Measurements from ENCODE around the gene ZBTB12.

The ZBTB12 gene

DNA sequence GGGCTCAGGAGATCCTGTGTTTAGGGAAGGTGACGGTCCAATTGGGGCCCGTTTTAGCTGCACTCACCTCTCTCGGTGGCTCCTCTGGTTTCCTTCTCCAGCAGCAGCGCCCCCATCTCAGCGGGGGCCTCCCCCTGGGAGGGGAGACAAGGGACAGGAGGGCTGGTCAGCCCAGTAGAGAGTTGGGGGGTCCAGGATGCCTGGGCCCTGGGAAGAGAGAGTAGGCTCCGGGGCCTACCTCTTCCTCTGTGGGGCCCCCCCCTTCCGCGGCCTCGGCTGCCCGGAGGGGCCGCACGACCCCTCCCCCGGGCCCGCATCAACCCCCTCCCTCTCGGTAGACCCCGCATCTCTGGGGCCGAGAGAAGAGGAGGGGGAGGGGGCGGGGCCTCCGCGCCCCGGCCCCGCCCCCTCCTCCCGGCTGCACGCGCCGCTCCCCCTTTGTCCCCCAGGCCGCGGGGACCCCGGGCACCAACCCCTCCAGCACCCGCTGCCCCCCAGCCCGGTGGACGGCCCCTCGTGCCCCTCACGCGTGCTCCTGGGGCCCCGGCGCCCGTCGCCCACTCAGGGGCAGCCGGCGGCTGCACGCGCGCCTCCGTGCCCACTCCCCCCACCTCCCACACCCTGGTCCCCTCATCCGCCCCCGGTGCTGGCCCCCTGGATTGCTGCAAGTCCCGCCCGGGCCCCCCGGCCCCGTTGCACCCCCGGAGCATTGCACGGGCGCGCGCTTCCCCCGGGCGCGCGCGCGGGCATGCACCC, 4.9 kb downstream of the ZBTB12 start:
- no peak for DNase-seq

DNA sequence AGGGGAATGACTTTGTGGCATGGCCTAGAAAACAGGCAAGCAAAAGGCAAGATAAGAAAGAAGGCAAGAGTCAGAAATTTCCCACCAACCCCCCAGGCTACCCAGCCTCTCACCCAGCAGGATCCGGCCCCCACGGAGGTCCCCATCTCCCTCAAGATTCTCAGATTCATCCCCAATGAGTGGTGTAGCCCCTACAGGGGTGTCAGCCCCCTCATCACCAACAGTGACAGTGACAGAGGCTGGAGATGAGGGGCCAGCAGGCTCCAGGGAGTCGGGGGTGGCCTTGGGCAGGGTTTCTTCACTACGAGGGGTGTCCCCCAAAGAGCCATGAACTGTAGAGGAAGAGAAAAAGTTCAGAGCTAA, 5.4 kb downstream of the ZBTB12 start:
- no peak for DNase-seq

DNA sequence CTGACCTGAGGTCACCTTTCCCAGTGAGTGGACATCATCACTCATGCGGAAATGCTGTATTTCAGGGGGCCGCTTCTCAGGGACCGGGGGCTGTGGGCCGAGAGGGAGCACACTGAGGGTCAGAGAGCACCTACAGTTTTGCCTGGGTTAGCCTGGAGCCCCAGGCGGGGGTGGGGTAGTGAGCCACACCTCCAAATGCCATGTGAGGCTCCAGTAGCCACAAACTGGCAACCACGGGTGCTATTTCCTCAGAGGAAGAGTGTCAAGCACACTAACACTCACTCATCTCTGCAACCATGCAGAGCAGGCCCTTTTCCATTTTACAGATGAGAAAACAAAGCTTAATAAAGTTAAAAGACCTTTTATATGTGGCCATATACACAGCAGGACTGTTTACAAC, 9.1 kb downstream of the ZBTB12 start:
- no peak for DNase-seq

DNA sequence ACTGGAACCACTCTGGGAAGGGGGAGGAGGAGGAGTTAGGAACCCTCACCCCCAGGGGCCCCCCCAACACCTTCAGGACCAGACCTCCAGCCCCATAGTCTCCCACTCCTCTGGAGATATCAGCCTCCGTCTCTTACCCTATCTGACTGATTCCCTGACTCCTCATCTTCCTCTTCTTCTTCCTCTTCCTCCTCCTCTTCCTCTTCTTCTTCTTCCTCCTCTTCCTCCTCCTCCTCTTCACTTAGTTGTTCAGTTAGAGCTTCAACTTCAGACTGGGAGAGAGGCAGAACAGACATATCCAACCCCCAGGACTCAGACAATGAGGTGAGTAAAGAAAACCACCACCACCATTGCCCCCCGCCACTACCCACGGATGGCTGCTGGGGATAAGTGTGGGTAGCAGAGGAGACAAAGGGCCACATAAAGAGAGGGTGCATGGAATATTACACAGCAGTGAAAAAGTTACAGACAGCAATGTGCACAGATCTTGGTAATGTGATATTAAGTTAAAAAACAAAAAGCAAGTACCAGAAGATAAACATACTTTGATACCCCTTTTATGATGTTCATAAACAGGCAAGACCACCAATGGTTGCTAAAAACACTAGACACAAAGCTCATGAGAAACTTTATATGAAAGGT, 12.4 kb downstream of the ZBTB12 start:
- DNase-seq = no peak

DNA sequence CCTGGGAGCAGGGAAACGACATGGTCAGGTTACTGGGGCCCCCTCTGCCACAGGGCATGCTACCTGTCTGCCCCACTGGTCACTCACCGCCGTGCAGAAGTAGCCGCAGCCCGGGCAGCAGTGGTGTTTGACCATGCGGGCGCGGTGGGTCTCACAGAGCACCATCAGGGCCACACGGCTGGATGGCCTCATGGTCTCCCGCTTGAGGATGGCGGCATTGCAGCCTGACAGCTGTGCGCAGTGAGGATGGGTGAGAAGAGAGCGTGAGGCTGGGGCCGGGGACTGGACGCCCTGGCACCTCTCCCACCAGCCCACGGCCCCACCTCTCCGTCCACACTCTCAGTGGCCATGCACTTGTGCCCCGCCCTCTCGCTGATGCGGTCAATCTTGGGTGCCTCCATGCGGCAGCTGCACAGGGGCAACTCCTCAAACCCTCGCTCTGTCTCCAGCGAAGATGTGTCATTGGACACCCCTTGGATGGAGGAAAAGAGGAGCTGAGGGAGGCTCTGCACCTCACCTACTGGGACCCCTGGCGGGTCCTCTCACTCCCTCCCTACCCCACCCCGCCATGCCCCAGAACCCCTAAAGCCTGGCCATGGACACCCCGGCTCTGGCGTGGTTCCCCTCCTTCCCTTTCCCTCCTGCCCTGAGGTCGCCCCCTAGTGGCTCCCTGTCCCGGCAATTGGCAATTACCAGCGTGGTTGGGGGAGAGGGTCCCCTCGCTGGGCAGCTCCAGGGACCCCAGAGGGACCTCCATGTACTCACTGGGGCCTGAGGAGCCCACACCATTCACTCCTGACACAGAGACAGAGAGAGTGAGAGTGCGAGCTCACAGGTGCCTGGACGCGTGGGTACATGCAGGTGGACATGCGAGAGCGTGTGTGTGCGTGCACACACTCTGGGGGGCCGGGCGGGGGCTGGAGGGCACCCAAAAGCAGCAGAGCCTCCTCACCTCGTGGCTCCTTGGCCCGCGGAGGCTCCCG, 13.3 kb downstream of the ZBTB12 start:
- DNase-seq = peak in 3 of 5 experiments; percentile 35 to 43 (median 42)

DNA sequence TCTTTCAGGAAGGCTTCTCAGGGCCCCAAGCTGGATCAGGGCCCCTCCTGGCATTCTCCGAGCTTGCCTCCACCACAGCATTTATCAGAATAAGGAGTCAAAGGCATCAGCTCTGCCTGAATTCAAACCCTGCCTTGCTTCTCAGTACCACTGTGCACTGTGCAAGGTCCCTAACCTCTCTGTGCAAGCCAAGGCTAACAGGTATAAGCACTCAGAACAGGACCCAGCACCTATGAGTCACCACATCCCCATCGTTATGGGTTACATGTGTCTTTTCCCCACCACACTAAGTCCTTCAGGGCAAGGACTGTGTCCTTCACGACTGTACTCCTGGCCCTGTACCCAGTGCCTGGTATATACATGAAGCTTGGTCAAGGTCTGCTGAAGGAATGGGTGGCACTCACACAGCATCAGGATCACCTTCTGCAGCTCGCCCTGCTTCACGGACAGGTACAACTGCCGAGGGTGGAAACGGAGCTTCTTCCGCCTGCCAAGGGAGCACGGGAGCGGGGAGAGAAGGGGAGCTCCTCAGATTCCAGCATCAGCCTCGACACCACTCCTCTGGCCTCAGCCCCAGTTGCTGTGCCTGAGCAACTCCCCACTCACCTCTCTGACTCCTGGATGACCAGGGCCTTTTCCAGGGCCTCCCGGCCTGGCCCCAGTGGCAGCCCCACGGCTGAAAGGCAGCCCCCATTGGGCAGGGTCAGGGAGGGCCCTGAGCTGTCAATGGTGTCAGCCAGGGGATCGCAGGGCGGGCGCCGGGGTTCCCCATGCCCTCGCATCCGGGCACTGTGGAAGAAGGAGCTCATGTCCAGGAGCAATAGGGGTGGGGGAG, 14.5 kb downstream of the ZBTB12 start:
- DNase-seq = no peak

DNA sequence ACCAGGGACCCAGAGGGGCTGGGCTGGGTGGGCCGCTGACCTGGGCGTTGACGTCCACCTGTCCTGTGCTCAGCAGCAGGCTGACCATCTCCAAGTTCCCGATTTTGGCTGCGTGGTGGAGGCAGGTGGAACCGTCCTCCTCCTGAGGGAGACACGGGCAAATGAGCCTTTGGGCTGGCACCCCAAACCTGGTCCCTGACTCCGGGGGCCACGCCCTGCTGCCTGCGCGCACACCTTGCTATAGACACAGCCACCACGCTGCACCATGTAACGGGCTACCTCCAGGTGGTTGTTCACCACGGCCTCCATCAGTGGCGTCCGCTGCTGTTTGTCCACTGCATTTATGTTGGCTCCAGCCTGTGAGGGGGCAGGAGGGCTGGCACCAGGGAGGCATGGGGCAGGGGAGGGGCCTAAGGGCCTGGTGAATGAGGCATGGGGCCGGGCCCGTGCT, 15.3 kb downstream of the ZBTB12 start:
- no peak for DNase-seq

DNA sequence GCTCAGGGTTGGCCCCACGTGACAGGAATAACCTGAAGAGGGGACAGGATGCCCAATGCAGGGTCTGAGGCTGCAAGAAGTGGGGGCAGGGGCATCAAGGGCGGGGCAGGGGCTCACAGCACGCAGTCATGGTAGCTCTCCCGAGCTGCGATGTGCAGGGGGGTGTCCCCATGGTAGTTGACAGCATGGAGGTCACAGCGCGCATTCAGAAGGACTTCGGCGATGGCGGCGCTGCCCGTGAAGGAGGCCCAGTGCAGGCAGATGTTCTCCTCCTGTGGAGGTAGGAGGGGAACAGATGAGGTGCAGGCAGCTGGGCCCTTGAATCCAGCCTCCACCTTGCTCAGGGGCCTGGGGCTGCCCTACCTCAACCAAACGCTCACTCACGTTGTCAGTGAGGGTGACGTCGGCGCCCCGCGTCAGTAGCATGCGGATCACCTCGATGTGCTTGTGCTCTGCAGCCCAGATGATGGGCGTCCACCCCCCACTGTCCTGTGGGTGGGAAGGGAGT, 17.3 kb downstream of the ZBTB12 start:
- no peak for DNase-seq

DNA sequence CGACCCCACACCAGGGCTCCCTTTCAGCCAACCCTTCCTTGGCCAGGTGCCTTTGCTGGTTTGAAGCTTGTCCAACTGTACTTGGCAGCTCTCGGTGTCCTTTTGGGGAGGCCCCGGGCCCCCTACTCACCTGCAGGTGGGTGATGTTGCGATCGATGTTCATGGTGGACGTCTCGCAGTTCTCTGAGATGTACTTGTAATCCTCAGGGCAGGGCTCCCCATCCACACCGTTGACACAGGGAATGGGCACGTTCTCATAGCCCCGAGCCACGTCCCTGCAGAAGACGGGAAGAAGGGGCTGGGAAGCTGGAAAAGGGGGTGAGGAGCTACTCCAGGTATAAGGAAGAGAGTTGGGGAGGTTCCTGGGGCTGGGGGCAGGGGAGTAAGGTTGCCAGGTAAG, 18.2 kb downstream of the ZBTB12 start:
- no peak for DNase-seq

DNA sequence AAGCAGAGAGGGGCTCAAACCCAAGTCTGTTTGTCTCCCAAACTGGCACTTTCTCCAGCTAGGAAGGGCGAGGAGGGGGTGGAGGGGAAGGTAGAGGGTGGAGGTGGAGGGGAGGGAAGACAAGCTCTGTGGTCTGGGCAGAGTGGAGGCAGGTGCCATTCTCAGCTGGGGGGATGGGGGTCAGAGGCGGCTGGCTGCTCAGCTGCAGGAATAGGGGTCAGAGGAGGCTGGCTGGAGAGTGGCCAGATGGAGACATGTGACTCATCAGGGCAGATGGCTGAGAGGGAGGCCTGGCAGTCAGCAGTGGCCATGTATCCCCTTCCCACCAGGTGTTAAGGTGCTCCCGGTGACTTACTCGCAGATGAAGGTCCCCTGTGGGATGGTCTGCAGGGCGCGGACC, 19.5 kb downstream of the ZBTB12 start:
- no peak for DNase-seq

DNA sequence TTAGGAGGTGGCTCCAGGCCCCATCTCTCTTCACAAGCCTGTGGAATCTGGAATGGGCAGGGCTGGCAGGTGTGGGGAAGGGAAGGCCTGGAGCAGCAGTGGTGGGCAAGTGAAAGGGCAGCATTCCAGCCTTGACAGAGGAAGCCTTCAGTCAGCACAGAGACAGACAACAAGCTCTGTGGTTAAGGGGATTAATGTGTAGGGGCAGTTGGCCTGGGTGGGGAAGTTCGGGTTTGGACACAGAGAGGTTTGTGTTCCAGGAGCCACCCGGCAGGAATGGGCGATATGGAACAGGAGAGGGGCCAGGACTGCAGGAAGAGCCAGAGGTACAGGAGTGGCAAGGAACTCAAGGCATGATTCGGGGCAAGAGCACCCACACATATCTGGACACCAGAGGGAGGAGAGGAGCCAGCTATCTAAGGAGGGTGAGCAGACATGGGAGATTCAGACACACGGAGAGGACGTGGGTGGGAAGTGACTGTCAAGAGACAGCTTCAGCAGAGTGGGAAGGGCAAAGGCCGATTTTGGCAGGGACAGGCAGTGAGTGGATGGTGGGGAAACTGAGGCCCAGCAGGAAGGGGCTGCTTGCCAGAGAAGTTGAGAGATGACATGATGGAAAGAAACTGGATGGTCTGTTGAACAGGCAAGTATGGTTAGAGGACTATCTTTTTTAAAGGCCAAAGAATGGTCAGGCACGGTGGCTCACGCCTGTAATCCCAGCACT, 20.6 kb downstream of the ZBTB12 start:
- DNase-seq = no peak

DNA sequence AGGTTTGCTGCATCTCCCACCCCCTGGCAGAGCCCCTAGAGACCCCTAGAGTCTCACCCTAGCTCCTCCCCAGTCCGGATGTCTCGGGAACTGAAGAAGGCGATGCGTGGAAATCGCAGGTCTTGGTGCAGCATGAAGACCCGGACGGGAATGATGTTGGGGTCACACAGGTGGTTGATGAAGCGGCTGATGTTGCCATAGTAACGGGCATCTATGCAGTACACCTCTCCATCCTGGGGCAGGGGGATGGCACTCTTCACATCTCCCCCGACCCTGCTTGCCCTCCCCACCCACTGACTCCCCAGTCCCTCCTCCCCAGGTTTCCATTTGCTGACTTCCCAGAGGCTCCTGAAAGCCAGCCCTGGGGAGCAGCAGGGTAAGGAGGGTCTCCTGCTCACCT, 21.3 kb downstream of the ZBTB12 start:
- DNase-seq = no peak

DNA sequence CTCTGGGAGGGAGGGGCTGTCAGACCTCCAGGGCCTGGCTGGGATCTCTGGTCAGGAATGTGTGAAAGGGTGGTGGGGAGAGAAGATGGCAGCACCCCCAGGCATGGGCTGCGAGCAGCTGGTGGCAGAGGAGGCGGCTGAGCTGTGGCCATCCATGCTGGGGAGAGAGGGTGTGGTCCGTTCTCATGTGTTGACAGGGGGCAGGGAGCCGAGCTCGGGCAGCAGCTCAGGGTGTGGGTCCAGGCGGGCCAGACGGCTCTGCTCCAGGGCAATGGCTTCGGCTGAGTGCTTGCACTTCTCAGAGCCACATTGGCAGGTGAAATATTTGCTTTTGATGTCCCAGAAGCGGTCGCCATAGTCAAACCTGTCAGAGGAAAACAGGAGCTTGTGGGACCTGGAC, 22.0 kb downstream of the ZBTB12 start:
- DNase-seq = no peak

DNA sequence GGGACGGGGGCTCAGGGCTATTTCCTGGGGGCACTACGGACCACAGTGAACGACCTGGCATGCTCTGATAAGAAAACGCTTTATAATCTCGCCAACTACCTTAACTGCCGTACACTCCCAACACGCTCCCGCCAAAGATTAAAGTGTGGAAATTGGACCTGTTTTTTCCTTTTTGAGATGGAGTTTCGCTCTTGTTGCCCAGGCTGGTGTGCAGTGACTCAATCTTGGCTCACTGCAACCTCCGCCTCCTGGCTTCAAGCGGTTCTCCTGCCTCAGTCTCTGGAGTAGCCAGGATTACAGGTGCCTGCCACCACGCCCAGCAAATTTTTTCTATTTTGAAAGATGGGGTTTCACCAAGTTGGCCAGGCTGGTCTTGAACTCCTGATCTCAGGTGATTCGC, 22.7 kb downstream of the ZBTB12 start:
- no peak for DNase-seq

DNA sequence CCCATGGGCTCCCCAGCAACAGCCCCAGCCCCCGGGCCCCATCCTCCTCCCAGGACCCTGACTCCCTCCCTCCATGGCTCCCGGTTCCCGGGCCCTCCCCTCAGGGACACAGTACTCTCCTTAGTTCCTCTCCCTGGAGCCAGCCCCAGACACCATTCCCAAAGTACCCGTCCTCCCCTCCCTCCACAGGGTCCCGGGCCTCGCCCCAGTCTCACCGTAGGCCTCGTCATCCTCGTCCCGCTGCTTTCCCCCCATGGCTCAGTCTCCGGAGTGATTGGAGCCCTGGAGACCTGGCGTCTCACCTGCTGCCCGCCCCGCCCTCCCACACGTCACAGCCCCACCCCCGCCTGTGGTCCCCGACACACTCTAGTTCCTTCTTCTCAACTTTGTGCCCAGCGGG, 23.2 kb downstream of the ZBTB12 start, which contains the start of gene SLC44A4:
Gene SLC44A4 (minus strand): TSS at position 272 of the 400 bp plus-strand sequence. CDS start 17 bp downstream, at position 255.
- DNase-seq = no peak

DNA sequence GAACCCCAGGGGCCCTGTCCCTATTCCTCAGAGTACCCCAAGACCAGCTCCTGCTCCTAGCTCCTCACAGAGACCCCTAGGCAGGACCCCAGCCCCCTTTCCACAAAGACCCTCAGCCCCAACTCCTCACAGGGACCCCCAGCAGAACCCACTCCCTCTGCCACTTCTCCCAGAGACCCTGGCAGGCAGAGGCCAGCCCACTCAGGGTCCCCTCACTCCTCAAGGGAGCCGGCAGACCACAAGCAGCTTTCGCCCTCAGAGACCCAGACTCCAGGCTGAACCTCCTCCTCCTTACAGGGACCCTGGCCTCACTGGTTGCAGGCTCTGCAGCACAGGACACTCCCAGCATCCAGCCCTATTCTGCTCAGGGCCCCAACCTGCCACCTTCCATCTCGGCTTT, 23.7 kb downstream of the ZBTB12 start:
- no peak for DNase-seq

DNA sequence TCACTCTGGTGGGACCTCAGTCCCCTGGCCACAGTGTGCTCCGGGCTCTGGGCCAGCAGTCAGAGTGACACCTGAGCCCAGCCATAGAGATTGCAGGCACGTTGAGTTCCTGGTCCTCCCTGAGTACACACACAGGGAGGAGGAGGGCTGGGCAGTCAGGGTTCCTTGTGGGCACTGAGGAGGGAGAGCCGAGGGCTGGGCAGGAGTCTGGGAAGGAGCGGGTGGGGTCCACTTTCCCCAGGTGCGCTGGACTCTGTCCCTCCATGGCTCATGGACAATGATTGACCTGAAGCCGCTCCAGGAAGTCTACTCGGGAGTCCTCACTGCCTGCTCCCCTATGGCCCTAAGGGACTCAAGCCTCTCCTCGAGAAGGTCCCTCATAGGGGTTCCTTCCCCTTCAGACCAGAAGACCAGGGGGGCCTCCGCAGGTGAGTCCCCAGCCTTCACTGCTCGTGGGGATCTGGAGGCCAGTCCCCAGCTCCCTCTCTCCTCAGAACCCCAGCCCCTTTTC, 24.2 kb downstream of the ZBTB12 start:
- no peak for DNase-seq

DNA sequence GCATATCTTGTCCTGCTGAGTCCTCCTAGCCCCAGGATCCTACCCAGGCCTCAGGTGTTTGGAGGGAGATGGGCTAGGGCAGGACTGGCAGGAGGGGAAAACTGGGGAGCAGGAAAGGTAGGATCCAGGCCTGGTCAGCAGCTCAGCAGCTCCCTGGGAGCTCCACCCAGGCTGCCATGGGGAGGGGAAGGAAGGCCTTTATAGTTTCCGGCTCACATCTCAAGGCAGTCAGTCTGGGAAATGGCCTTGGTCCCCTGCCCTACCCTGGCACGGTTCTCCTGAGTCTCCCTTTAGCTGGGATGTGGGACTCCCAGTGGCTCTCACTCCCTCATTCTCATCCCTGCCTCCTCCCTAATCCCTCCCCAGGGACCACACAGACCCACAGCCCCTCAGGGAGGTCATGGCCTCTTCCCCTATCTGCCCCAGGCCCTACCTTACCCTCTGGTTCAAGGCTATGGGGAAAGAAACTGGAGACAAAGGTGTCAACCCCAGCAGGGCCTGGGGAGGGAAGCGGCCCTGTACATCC, 24.7 kb downstream of the ZBTB12 start:
- DNase-seq = no peak

DNA sequence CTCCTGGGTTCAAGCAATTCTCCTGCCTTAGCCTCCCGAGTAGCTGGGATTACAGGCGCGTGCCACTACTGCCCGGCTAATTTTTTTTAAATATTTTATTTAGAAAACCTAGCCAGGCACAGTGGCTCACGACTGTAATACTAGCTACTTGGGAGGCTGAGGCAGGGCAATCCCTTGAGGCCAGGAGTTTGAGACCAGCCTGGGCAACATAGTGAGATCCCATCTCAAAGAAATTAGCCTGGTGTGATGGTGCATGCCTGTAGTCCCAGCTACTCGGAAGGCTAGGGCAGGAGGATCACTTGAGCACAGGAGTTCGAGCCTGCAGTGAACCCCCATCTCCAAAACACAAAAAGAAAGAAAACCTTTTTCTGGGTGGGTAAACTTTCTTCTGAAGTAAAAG, 25.5 kb downstream of the ZBTB12 start:
- DNase-seq = no peak

DNA sequence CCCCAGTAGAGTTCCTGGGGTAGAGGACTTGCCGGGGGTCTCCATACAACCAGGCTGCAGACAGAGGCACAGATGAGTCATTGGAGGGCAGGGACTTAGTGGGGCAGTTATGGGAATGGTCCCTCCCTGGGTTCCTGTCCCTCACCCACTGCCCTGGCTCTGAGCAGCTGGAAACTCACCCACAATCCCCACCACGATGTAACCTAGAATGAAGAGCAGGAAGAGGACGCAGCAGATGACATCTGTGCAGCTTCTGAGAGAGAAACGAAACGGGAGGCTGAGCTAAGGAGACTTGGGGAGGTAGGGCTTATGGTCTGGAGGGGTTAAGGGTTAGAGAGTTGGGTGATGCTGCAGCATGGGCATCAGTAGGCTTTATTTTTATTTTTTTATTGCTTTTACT, 26.0 kb downstream of the ZBTB12 start:
- no peak for DNase-seq

Data from T-helper 2 cell (primary cell).